Spleen (tissue), 11 donors: ENCODE data around the gene SLC17A3. TPM values are rescaled to one million over a fixed set of nuclear protein-coding genes. Genes with fewer than 3 reads are reported as not detected.

ENCODE experiments used
- DNase-seq: peaks from one replicate; pipeline ENCODE4 v3.0.0-alpha.2; 2020
- H3K27ac ChIP-seq, 8 donors: fragments of 200-600 bp; sonication (generic) in 7 of 8; 1 replicate in 4 of 8; 2 replicates in 4 of 8; pipeline versions ENCODE4 v1.5.0 to v1.8.0; 2016 to 2021; ENCODE audit warnings: inconsistent platforms in 4 of 8, mild to moderate bottlenecking in 4 of 8, moderate library complexity in 1 of 8
- H3K27me3 ChIP-seq, 7 donors: fragments of 200-600 bp; sonication (generic) in 6 of 7; replicated peaks in 1 of 7; 1 replicate in 4 of 7; 2 replicates in 3 of 7; pipeline versions ENCODE4 v1.5.0 to v1.8.0; 2016 to 2021; ENCODE audit warnings: inconsistent platforms in 3 of 7, mild to moderate bottlenecking in 1 of 7
- H3K36me3 ChIP-seq, 6 donors: fragments of 200-600 bp; sonication (generic) in 5 of 6; 1 replicate in 4 of 6; 2 replicates in 2 of 6; pipeline versions ENCODE4 v1.5.0 to v1.8.0; 2016 to 2021; ENCODE audit warnings: inconsistent platforms in 2 of 6
- H3K4me1 ChIP-seq, 6 donors: fragments of 200-600 bp; sonication (generic) in 5 of 6; 1 replicate in 3 of 6; 2 replicates in 3 of 6; pipeline versions ENCODE4 v1.5.0 to v1.8.0; 2016 to 2021; ENCODE audit warnings: inconsistent platforms in 3 of 6
- H3K4me3 ChIP-seq, 8 donors: fragments of 200-600 bp; sonication (generic) in 7 of 8; 1 replicate in 4 of 8; 2 replicates in 4 of 8; pipeline versions ENCODE4 v1.5.0 to v1.8.0; 2016 to 2021; ENCODE audit warnings: inconsistent platforms in 4 of 8, mild to moderate bottlenecking in 4 of 8, moderate library complexity in 2 of 8
- H3K9me3 ChIP-seq, 8 donors: fragments of 200-600 bp; sonication (generic) in 7 of 8; 1 replicate in 4 of 8; 2 replicates in 4 of 8; pipeline versions ENCODE4 v1.5.0 to v1.8.0; 2016 to 2021; ENCODE audit warnings: inconsistent platforms in 4 of 8
- POLR2A ChIP-seq, 3 donors: fragments of 450-650 bp; IDR thresholded peaks; one replicate each; pipeline ENCODE4 v1.5.1; 2017; ENCODE audit warnings: antibody characterized with exemption in 3 of 3, mild to moderate bottlenecking in 1 of 3
- POLR2AphosphoS5 ChIP-seq, 3 donors: sonication (generic); formaldehyde crosslinking; IDR thresholded peaks; one replicate each; pipeline ENCODE4 v1.5.1; 2017; ENCODE audit warnings: antibody characterized with exemption in 3 of 3
- WGBS, 5 donors: extraction: QIAGEN DNeasy Blood & Tissue Kit in 3 of 5; methylation state at CpG; one replicate each; pipeline versions ENCODE4 v1.1.5 to v1.1.7; 2013 to 2018; 5-methylcytosine and 5-hydroxymethylcytosine counted together
- intact Hi-C: fragments of 100-400 bp; cut with DNase I; formaldehyde crosslinking; loops from one replicate; pipeline ENCODE4 v1.15.0; 2023; ENCODE audit warnings: low total_unique reads
- polyA plus RNA-seq, 3 donors: library from polyadenylated mRNA; stranded (reverse); fragments of 200-250 nt; gene quantifications; one replicate each; pipeline ENCODE4 v1.2.1, GENCODE V29; 2013
- total RNA-seq, 7 donors: library from RNA; depleted of rRNA in 3 of 7; stranded (reverse); fragments of >200 nt in 3 of 7; fragmentation: NEBNext Ultra II Directional in 4 of 7; extraction: Animal tissue kit (Norgen Biotek cat#: 25700) in 4 of 7; gene quantifications; one replicate each; pipeline versions ENCODE4 v1.1.0 to v1.2.1, GENCODE V29; 2016 to 2021
- TF ChIP-seq, protein P1 (sequence below), 11 experiments: fragments of 200-600 bp in 7 of 11; fragments of 450-650 bp in 4 of 11; sonication (generic) in 4 of 11; IDR thresholded peaks in 8 of 11; conservative IDR thresholded peaks in 3 of 11; 1 replicate in 7 of 11; 2 replicates in 4 of 11; pipeline versions ENCODE4 v1.4.0 to v1.8.0; 2016 to 2021; ENCODE audit warnings: antibody characterized with exemption in 11 of 11, inconsistent platforms in 4 of 11, mild to moderate bottlenecking in 1 of 11
- donor health status: healthy with polysubstance abuse.
- donor health status: DM: no; HTN: no; CAD: no; lungs with moderate emphysema.
- donor health status: DM: no; HTN: no; CAD: no.
- donor health status: Bipolar disorder and iron deficiency.
- donor health status: healthy.
- donor health status: DM: no; HTN: no; CAD: no.
- donor health status: DM: yes; HTN: yes; CAD: no.

SLC17A3 gene
- total and polyA plus RNA-seq, 10 donors = 0.11 TPM; not detected in 9

DNA sequence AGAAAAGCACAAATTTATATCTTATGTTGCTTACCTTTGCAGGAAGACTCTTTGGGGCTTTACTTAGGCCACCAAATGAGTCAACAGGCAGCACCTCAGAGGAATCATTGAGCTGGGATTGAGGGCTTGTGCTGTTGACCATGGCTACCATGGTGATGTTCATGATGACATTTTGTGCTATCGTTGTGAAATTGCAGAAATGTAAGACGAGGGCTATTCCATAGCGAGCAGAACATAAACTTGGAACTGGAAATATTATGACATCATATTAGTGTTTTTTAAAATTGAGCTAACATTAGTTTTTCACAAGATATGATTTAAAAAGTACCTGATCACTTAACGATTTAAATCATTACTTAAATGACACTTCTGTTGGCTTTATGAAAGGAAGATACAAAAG, 11.8 kb downstream of the SLC17A3 start:
- Histone ChIP-seq H3K27me3 (peaks cover 0 to 7% (median 0%) of the 10 kb centered on the region in 7 donors), H3K4me1 (no peaks in the 10 kb centered on the region), H3K36me3 (no peaks in the 10 kb centered on the region), H3K4me3 (no peak overlapping the region), H3K27ac (no peak overlapping the region), H3K9me3 (no peaks in the 10 kb centered on the region)
- intact Hi-C loops = no loop called here
- 73 to 92% (median 83%) methylated on average over 4 of the region's 4 CpGs for WGBS, 5 donors
- no peak for DNase-seq
- no peak for TF ChIP-seq POLR2A (IDR thresholded peaks at IDR 0.05)
- no peak for TF ChIP-seq POLR2AphosphoS5 (IDR thresholded peaks at IDR 0.05)
- TF ChIP-seq, protein P1, sequence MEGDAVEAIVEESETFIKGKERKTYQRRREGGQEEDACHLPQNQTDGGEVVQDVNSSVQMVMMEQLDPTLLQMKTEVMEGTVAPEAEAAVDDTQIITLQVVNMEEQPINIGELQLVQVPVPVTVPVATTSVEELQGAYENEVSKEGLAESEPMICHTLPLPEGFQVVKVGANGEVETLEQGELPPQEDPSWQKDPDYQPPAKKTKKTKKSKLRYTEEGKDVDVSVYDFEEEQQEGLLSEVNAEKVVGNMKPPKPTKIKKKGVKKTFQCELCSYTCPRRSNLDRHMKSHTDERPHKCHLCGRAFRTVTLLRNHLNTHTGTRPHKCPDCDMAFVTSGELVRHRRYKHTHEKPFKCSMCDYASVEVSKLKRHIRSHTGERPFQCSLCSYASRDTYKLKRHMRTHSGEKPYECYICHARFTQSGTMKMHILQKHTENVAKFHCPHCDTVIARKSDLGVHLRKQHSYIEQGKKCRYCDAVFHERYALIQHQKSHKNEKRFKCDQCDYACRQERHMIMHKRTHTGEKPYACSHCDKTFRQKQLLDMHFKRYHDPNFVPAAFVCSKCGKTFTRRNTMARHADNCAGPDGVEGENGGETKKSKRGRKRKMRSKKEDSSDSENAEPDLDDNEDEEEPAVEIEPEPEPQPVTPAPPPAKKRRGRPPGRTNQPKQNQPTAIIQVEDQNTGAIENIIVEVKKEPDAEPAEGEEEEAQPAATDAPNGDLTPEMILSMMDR (IDR thresholded peaks at IDR 0.05 in 8 of 11, conservative IDR thresholded peaks at IDR 0.05 in 3 of 11) = no peak

DNA sequence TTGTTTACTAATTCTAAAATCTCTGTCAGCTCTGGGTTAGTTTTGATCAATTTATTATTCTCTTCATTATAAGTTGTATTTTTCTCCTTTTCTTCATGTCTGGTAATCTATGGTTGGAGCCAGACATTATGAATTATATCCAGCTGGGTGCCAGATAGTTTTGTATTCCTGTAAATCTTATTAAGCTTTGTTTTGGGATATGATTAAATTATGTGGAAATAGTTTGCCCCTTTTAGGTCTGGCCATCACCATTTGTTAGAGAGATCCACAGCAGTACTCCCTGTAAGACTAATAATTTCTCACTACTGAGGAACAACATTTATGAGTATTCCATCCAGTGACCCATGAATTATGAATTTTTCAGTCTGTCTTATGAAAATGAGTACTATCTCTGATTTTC, 21.3 kb downstream of the SLC17A3 start:
- Histone ChIP-seq H3K4me3 (no peak overlapping the region), H3K4me1 (no peaks in the 10 kb centered on the region), H3K27me3 (no peaks in the 10 kb centered on the region), H3K9me3 (no peaks in the 10 kb centered on the region), H3K36me3 (no peaks in the 10 kb centered on the region), H3K27ac (no peak overlapping the region)
- intact Hi-C loops = no loop called here
- no peak for DNase-seq
- no peak for TF ChIP-seq POLR2A (IDR thresholded peaks at IDR 0.05)

DNA sequence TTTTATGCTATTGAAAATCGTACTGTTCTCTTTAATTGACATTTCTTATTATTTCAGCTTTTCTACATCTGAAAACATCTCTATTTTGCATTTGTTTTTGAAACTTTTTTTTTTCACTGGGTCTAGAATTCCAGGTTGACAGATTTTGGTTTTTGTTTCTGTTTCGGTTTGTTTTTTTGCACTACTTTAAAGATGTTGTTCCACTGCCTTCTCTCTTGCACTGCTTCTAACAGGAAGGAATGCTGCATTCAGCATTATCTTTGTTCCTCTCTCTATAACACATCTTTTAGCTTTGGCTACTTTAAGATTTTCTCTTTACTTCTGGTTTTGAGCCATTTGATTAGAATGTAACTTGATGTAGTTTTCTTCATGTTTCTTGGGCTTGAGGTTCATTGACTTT, 22.1 kb downstream of the SLC17A3 start:
- intact Hi-C loops = no loop called here
- no peaks in the 10 kb centered on the region for H3K9me3 ChIP-seq
- no peaks in the 10 kb centered on the region for H3K27me3 ChIP-seq
- TF ChIP-seq POLR2AphosphoS5 (IDR thresholded peaks at IDR 0.05) = no peak
- no peak for TF ChIP-seq POLR2A (IDR thresholded peaks at IDR 0.05)
- TF ChIP-seq, protein P1 (IDR thresholded peaks at IDR 0.05 in 8 of 11, conservative IDR thresholded peaks at IDR 0.05 in 3 of 11) = no peak
- no peak for DNase-seq
- H3K27ac ChIP-seq = no peak overlapping the region
- no peaks in the 10 kb centered on the region for H3K36me3 ChIP-seq
- no peaks in the 10 kb centered on the region for H3K4me1 ChIP-seq
- 68 to 84% (median 79%) methylated on average over 2 of the region's 2 CpGs for WGBS, 5 donors
- H3K4me3 ChIP-seq = no peak overlapping the region

DNA sequence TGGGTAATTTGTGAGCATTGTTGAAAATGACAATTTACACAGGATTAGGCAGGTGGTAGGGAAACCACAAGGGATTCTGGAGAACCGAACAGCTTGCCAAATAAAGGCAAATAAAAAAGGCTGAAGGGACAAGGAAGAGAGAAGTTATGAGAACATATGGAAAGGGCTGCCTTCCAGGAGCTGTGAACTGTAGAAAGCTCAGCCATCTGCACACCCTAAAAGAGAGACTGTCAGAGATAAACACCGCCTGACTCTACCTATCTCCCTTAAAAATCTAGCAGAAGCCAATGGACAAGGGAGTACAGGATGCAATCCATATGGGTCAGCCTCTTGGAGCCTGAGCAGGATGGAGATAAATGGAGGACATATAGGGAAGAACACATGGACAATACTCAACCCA, 29.5 kb downstream of the SLC17A3 start:
- intact Hi-C loops = no loop called here
- no peak for DNase-seq
- TF ChIP-seq, protein P1 (IDR thresholded peaks at IDR 0.05 in 8 of 11, conservative IDR thresholded peaks at IDR 0.05 in 3 of 11) = no peak
- TF ChIP-seq POLR2AphosphoS5 (IDR thresholded peaks at IDR 0.05) = no peak
- TF ChIP-seq POLR2A (IDR thresholded peaks at IDR 0.05) = no peak
- H3K9me3 ChIP-seq = no peaks in the 10 kb centered on the region
- H3K27ac ChIP-seq = no peak overlapping the region
- WGBS, 5 donors = 68 to 92% (median 89%) methylated on average over 2 of the region's 2 CpGs
- H3K36me3 ChIP-seq = no peaks in the 10 kb centered on the region
- no peaks in the 10 kb centered on the region for H3K4me1 ChIP-seq
- no peak overlapping the region for H3K4me3 ChIP-seq
- peaks cover 0 to 8% (median 0%) of the 10 kb centered on the region in 7 donors for H3K27me3 ChIP-seq

DNA sequence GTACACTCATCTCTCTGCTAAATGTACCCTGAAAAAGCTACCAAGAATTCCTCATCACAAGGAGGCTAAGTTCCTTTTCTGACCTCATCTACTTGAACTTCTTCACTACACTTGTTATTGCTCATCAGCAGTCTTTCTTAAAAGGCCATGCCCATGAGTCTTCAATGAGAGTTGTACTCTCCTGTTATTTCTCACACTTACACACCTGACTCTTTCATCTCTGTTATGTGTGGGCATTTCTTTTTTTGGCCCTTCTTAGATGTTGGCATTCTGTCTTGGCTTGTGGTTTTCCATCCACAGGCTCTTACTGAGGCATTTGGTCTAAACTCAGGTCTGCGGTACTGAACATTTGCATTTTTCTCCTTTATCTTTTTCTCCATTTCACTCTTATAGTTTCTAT, 31.5 kb downstream of the SLC17A3 start:
- no peak overlapping the region for H3K27ac ChIP-seq
- no peak overlapping the region for H3K4me3 ChIP-seq
- H3K27me3 ChIP-seq = peaks cover 0 to 8% (median 0%) of the 10 kb centered on the region in 7 donors
- H3K4me1 ChIP-seq = no peaks in the 10 kb centered on the region
- TF ChIP-seq, protein P1 (IDR thresholded peaks at IDR 0.05 in 8 of 11, conservative IDR thresholded peaks at IDR 0.05 in 3 of 11) = no peak
- no peak for TF ChIP-seq POLR2AphosphoS5 (IDR thresholded peaks at IDR 0.05)
- no peak for TF ChIP-seq POLR2A (IDR thresholded peaks at IDR 0.05)
- H3K9me3 ChIP-seq = no peaks in the 10 kb centered on the region
- intact Hi-C loops = no loop called here
- 68 to 87% (median 81%) methylated on average over 1 of the region's 1 CpG for WGBS, 5 donors
- no peak for DNase-seq
- no peaks in the 10 kb centered on the region for H3K36me3 ChIP-seq
